Embryonic facial prominence (tissue), 1 donor: ENCODE results near the gene FBXW10B.
"Not testable (repeated sequence)": the region's sequence is repeated elsewhere in the genome, so short reads cannot be mapped to it uniquely, and the experiment has no call there.

Experiments used
- DNase-seq: peaks from one replicate; pipeline ENCODE4 v3.0.0-alpha.2; 2016; ENCODE audit errors: extremely low spot score

Gene FBXW10B, protein sequence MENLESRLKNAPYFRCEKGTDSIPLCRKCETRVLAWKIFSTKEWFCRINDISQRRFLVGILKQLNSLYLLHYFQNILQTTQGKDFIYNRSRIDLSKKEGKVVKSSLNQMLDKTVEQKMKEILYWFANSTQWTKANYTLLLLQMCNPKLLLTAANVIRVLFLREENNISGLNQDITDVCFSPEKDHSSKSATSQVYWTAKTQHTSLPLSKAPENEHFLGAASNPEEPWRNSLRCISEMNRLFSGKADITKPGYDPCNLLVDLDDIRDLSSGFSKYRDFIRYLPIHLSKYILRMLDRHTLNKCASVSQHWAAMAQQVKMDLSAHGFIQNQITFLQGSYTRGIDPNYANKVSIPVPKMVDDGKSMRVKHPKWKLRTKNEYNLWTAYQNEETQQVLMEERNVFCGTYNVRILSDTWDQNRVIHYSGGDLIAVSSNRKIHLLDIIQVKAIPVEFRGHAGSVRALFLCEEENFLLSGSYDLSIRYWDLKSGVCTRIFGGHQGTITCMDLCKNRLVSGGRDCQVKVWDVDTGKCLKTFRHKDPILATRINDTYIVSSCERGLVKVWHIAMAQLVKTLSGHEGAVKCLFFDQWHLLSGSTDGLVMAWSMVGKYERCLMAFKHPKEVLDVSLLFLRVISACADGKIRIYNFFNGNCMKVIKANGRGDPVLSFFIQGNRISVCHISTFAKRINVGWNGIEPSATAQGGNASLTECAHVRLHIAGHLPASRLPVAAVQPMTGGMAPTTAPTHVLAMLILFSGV

DNA sequence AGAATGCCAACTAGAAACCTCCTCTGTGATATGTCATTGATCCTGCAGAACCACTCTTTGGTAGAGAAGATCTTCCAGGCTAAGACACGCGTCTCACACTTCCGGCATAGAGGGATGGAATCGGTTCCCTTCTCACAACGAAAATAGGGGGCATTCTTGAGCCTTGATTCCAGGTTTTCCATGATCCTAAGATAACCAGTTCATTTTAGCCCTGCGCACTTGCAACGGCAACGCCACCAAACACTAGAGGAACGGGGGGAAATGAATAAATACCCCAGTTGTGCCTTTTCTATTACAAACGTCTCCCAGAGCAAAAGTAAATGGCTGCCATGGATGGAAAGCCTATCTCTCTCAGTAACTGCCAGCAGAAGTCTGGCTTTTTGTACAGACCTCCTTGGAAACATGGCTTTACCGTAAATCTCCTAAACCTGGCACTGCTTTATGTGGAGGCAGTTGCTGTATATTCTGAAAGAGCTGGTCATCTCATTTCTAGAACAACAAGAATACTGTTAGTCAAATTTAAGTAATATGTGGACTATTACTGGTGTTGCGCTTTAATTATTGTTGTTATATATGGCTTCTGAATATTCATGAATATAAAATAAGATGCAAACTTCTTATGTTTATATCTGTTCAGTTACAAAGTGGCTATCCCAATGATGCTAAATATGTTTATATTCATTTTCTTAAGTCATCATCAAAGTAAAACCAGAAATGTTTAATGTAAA, at the start of gene FBXW10B:
Gene FBXW10B (minus strand): TSS at position 374 of the 728 bp plus-strand sequence. CDS start 192 bp downstream, at position 182.
- DNase-seq, result not testable (repeated sequence)

DNA sequence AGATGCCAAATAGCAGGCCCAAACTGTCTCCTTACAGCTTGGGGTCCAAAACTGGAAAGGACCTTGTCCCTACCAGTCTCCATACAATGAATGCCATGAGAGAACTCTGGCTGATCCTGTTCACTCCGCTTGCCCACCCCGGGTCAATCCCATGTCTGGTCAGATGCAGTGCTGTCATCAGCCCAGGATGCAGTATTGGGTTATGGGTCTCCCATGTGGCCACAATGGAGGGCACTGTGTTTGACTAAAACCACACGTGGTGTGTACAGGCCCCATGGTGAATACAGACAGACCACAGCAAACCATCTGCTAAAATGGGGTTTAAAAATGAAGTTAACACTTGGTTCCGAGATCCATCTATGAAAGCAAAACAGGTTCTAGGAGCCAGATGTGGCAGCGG, 44.2 kb upstream of the FBXW10B start:
- no peak for DNase-seq

DNA sequence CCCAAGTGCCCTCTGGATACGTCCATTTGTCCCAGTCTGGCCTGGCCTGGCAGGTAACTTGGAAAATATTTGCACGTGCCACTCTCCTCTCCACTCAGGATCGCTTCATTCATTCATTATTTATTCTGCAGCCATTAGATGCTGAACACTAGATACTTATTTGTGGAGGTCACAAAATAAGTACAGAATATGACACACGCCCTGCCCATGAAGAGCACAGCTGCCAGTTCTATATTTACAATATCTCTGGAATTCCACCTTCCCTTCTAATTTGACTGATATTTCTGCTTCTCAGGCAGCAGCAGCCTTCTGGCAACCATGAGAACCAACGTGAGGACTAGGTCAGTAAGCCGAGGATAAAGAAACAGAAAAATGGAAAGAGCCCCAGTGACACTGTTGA, 43.7 kb upstream of the FBXW10B start:
- no peak for DNase-seq

DNA sequence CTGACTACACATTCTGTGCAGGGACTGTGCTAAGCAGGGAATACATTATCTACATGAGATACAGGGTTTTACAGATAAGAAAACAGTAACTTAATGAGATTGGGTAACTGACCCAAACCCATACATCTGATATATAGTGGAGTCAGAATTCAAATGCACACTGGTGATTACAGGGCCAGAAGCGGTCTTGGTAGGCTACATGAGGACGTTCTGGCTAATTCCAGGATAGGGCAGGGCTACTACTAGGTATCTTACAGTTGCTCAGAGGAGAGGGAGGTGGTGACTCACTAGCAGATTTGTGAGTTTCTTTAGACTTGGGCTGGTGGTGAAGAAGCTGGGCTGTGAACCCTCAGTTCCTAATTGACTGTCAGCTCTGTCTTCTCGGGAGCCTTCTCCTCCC, 43.2 kb upstream of the FBXW10B start:
- no peak for DNase-seq

DNA sequence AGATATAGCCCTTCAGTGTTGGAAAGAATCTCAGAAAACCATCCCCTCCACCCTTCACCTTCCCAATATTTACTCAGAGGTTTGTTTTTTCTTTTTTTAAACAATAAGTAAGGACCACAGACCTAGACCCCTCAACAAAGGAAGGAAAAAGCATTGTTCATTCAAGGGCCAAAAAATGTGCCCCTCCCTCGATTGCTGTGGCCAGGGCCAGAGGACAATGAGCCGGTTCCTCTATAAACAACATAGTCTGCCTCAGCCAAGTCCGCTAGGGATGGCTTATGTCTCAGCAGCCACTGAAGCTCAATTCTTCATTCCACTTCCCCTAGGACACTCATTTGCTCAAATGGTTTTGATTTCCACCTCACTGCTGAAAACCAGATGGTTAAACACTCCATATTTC, 40.6 kb upstream of the FBXW10B start:
- DNase-seq, result no peak

DNA sequence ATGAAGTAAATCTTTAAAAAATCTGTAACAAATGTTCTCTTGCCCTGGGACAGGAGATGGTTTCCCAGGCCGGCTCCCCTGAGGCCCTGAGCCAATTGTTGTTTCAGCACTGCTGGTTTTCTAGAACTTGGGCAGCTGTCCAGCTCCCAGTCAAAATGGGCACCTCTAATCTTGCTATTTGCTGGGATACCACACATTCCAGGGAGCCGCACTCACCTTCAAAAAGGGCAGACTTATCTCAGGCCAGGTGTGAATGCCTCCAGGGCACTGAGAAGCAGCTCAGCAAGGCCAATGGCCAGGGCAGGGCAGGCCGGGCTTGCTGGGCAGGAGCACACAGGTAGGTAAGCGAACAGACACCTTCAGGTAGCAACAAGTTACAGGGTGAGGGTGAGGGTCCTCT, 40.2 kb upstream of the FBXW10B start:
- no peak for DNase-seq

DNA sequence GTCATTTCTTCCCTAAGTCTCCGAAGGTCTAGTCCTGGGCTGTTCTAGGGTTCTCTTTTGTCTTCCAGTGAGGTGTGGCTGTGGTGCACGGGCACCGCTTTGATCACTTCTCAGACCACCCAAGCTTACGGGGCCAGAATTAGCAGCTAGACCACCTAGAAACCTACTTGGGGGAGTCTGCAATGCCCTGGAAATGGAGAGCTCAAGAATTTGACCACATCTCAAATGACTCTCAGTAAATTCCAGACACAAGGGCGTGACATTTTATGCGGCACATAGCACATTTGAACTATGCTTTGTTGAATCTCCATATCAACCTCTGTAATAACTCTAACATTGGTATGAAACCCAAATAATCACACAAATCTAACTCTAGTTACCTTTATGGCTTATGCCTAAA, 39.7 kb upstream of the FBXW10B start:
- DNase-seq, result no peak

DNA sequence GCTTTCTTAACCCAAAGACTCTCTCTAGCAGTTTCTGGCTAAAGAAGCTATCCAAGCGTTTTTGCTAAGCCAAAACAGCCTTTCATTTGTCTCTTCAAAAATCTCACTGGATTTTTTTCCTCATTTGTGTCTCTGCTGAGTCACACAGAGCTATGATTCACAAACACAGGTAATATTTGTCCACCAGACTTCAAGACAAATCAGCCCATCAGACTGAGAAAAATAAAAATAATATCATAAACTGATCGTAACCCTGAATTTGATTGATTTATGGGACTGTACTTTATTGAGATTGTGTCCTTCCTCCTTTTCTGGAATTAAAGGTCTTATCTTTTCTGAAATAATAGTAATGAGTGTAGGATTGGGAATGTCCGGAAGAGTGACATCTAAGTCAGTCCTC, 38.8 kb upstream of the FBXW10B start:
- no peak for DNase-seq

DNA sequence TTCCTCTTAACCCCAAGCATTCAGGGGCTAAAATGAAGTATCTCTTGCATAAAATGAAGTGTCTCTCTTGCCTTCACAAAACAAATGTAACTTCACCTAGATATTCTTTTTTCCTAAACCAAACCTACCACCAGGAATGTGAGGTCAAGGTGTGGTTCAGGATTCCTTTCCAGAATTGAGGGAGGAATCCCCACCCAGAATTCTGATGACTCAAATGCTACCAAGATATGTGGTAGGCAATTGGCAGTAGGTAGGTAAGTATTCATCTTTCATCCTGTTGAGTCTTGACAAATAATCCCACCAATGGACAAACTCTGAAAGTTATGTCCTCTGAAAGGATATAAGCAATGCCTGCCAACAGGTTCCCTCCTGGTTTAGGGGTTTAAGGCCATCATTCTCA, 38.4 kb upstream of the FBXW10B start:
- DNase-seq, result no peak

DNA sequence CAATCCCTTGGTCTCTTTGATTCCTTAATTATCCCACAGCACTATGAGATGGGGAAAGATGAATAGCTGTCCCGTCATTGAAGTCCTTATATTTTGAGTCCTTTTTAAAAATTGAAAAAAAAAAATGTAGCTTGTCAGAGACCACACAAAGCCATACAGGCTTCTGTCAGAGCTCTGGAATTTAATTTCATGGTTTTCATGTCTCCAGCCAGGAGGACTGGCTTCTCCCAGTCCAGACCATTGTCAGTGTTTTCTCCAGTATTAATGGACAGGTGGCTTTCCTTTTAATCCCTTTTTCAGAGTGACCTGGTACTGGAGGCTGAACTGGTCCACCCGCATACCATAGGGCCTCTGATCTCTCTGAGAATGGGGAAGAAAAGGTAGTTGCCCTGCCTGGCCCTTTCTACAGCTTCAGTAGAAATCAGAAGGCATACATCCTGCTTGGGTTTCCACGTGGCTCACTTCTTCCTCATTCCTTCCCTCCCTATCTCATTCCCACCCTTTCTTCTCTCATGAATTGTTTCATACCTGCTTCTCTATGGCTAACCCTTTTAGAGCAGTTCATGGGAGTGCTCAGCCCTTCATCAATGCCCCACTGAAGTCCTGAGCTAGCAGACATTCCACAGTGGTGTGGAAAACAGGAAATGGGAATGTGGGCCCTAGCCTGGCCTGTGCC, 35.5 kb upstream of the FBXW10B start:
- DNase-seq, result no peak

DNA sequence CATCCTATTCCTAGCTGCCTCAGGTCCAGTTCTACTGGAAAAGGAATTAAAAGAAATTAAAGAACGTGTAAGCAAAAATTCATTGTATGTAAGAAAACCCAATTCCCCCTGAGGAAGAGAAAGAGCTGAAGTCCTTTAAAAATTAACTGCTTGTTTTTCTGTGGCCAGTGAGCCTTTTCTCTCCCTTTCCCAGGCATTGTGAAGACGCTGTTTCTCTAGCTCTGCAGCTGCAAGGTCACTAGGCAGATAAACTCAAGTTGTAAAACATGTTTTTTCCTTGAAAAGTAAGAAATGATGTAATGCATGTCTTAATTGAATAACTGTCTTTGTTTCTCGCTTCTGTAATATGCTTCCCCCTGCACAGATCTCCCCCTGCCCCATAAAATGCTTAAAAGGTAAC, 34.9 kb upstream of the FBXW10B start:
- not testable (repeated sequence) for DNase-seq

DNA sequence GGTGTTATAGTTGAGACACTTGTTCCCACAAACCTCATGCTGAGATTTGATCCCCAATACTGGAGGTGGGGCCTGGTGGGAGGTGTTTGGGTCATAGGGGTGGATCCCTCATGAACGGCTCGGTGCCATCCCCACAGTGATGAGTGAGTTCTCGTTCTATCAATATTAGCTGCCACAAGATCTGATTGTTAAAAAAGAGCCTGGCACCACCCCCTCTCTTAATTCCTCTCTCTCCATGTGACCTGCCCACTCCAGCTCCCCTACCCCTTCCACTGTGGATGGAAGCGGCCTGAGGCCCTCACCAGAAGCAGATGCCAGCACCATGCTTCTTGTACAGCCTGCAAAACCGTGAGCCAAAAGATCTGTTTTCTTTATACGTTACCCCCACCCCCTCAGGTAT, 33.5 kb upstream of the FBXW10B start:
- no peak for DNase-seq

DNA sequence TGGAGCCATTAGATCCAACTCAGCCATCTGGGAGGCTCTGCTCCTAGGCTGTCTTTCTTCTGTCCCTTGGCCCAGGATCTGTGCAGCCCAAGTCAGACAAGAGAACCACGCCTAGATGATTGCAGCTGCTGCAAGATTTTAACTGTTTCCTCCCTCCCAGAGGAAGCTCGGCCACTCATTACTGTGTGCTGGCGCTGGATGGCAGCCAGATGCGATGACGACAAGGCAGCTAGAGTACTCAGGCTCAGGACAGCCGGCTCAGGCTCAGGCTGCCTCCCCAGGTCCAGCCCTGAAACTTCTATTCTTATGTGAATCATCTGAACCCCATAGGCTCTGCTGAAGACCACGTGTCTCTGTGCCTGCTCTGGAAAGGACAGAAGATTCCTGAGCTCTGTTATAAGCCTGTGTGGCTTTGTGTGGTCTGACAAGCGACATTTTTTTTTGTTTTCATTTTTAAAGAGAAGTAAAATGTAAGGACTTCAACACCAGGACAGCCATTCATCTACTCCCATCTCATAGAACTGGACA, 32.1 kb upstream of the FBXW10B start:
- peak; percentile 82 for DNase-seq

DNA sequence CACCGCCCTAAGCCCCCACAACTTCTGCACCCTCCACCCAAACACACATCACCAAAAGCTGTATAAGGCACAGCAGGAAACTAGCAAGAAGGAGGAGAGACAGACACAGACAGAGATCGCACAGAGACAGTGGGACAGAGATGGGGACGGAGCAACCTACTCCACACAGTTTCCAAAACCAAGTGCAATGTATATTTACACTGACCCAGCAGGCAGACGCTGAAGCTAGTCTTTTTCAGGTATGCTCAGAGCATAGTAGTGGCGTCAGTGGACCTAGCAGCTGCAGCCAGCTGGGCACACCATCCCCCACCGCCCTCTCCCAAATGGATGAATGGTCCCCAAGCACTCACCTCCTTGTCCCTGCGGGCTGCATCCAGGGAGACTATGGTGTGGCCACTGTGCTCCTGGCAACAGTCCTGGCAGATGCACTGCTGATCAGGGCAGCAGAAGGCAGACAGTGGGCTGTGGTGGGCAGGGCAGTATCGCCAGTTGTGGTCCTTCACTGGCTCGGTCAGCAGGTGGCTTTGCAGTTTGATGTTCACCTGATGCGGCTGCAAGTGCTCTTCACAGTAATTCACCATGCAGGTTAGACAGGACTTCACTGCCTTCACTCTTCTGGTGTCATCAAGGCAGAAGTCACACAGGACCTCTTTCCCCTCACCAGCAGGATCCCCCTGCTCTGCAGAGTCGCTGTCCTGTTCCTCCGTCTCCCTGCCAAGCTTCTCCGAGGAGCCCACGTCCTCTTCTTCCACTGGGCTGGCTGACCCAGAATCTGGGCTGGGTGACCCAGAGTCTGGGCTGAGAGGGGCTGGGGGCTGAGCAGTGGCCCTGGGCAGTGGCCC, 31.5 kb upstream of the FBXW10B start:
- no peak for DNase-seq

DNA sequence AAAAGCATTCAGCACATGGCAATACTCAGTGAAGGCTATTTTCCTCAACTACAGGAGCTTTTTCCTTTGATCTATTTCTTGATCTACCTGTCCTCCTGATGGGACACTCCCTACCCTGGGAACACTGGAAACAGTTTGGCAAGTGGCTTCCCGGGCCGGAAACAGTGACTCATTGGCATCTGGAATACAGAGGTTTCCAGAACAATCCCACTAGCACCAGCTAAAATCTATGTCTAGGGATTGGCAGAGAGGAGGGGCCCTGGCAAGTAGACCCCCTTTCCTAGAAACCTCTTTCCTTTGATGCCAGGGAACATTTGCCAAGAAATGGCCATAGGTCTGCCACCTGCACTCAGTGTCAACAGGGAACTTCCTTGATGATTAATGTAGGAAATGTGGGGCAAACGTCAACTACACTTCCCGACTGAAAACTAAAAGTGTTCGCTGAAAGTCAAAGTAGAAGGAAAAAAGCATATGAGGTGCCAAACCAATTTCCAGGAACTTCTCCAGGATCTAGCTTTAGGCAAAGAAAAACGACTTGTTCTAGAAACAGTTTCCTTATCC, 30.4 kb upstream of the FBXW10B start:
- no peak for DNase-seq

DNA sequence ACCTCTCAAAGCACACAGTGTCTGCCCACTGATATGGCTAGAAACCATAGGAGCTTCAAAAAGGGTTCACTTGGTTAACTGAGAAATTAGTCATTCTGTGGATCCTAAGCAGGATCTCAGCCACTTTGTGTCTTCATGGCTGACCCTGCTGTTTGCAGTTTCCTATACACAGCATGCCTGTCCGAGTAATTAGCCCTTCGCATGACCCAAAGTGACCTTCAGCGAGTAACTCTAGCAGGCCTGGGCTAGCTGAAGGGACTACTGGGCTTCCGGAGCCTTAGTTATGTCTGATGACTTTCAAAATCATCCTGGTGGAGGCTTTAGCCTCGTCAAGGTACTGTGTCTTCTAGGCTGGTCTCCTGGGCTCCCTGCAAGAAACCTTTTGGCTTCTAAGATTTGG, 28.9 kb upstream of the FBXW10B start:
- no peak for DNase-seq

DNA sequence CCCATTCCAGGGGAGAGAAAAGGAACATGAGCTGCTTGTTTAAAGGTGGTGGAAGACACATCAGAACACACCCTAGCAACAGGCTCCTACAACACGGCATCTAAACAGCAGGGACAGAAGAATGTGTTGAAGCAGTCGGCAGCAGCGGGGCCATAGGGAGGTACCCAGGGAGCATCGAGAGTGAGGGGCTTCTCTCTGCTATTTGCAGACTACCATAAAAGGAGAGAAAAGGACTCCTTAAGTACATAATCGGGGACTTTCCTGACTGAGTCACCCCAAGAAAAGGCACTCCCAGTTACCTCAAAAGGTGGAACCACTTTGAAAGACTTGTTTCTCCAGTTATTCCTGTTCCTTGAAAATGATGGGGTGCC, 26.4 kb upstream of the FBXW10B start:
- not testable (repeated sequence) for DNase-seq

DNA sequence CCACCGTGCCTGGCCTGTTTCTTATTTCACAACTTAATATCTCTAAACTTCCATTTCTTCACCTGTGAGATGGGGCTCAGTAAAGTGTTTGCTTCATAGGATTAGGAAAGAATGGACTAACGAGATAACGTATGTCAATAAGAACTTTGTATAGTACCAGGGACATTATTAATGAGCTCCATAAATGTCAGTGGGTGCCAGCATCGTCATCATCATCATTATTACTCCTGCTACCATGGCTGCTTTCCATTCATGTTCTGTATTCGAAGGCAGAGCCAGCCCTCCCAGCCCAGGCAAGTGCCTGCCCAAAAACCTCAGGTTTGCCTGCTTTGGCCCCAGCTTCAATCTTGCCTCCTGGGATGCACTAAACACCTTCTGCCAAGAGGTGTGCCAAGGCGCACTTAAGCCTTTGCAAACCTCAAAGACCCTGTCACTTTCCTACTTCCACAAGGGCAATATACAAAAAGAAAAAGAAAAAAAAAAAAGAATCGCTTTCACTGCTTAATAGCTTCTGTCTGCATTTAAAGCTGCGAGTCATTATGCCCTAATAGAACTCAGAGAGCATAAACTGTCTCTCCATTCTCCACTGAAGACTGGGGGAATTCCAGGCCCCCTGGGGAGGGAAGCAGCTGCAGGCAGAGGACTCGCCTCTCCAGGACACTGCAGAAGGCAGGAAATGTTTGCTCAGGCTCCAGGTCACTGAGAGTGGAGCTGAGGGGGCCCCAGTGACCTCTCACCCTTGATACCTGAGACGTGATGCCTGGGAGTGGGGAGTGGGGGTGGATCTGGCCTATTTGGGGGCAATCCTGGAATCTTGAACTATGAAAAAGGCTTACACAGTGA, 25.8 kb upstream of the FBXW10B start:
- DNase-seq, result not testable (repeated sequence)

DNA sequence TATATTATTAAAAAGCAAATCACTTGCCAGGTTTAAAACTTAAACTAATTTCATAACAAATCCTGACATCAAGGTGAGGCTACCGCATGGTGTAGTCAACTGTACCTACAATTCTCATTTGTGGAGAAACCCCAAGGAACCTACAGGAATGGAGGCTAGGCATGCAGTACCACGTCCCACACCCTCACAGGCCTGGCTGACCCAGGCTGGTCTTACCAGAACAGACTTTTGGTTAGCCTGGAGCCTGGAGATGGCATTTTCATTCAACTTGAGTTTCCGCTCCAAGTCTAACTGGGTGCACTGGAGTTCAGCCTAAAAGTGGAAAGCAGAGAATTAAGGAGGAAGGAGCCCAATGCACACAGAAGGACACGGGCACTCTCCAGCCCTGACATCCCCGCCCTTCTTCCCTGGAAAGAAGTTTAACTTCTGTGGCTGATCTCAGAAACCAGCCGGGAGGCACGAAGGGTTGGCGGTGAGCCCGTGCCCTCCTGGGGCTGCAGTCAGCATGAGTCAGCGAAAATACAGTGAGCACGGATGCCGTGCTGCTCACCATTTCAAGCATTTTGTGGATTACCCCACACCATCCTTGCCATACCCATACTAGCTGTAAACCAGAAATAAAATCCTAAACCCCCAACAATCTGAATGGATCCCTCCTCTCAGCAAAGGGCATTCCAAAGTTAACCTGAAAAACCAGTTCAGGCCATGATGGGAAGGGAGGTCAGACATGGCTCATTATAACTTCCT, 23.2 kb upstream of the FBXW10B start:
- not testable (repeated sequence) for DNase-seq
